Posterior cingulate gyrus (tissue), 11 donors: ENCODE data around the gene SPO11.

Experiments
- DNase-seq, 10 donors: peaks; one replicate each; pipeline versions ENCODE4 v3.0.0 to v3.0.0-alpha.2; 2020 to 2021; ENCODE audit warnings: mixed read lengths in 3 of 10
- intact Hi-C: fragments of 100-400 bp; cut with DNase I; formaldehyde crosslinking; loops from one replicate; pipeline ENCODE4 v1.15.1; 2023

The SPO11 gene

GRCh38 chr20:57308451-57309271 is 20.9 kb upstream of the SPO11 start:
- intact Hi-C loops = no loop called here
- DNase-seq = no peak

GRCh38 chr20:57309544-57310115 is 20.0 kb upstream of the SPO11 start:
- intact Hi-C loops = no loop called here
- DNase-seq = peak in 1 of 10 donors; percentile 52

GRCh38 chr20:57310821-57311514 is 18.6 kb upstream of the SPO11 start:
- intact Hi-C loops = no loop called here
- DNase-seq = no peak

GRCh38 chr20:57312138-57312537 is 17.5 kb upstream of the SPO11 start:
- intact Hi-C loops = no loop called here
- no peak for DNase-seq

- intact Hi-C loops = no loop called here
- DNase-seq = no peak
Measured at GRCh38 chr20:57313230-57313629, 16.4 kb upstream of the SPO11 start.

- DNase-seq = no peak
- intact Hi-C loops = no loop called here
Measured at GRCh38 chr20:57313951-57314350, 15.7 kb upstream of the SPO11 start.

- DNase-seq = no peak
- intact Hi-C loops = no loop called here
Measured at GRCh38 chr20:57315083-57315975, 14.3 kb upstream of the SPO11 start.

- DNase-seq = no peak
- intact Hi-C loops = no loop called here
Measured at GRCh38 chr20:57315976-57316480, 13.6 kb upstream of the SPO11 start.

- intact Hi-C loops = no loop called here
- DNase-seq = no peak
Measured at GRCh38 chr20:57316795-57317201, 12.8 kb upstream of the SPO11 start.

GRCh38 chr20:57317316-57317788 is 12.3 kb upstream of the SPO11 start:
- no peak for DNase-seq

GRCh38 chr20:57317789-57318371 is 11.7 kb upstream of the SPO11 start:
- DNase-seq = no peak
- intact Hi-C loops = no loop called here

More at GRCh38 chr20:57317316-57317788, 12.3 kb upstream of the SPO11 start:
- intact Hi-C loops = no loop called here

- intact Hi-C loops = no loop called here
- DNase-seq = no peak
Measured at GRCh38 chr20:57319584-57319983, 10.0 kb upstream of the SPO11 start.

GRCh38 chr20:57320358-57320757 is 9.2 kb upstream of the SPO11 start:
- intact Hi-C loops = no loop called here

GRCh38 chr20:57321142-57321541 is 8.5 kb upstream of the SPO11 start:
- intact Hi-C loops = no loop called here
- no peak for DNase-seq

More at GRCh38 chr20:57320358-57320757, 9.2 kb upstream of the SPO11 start:
- no peak for DNase-seq

- intact Hi-C loops = no loop called here
- DNase-seq = no peak
Measured at GRCh38 chr20:57322476-57322875, 7.1 kb upstream of the SPO11 start.

- peak in 8 of 10 donors; percentile 17 to 92 (median 56) for DNase-seq
Measured at GRCh38 chr20:57323034-57323433, 6.6 kb upstream of the SPO11 start.

GRCh38 chr20:57325632-57326356 is 3.8 kb upstream of the SPO11 start:
- intact Hi-C loops = no loop called here

More at GRCh38 chr20:57323034-57323433, 6.6 kb upstream of the SPO11 start:
- intact Hi-C loops = no loop called here

GRCh38 chr20:57326667-57327455 is 2.7 kb upstream of the SPO11 start:
- no peak for DNase-seq
- intact Hi-C loops = no loop called here

More at GRCh38 chr20:57325632-57326356, 3.8 kb upstream of the SPO11 start:
- DNase-seq = no peak
